PC-3 (cell line): ENCODE measurements around the gene RECQL5. TPM values are rescaled to one million over a fixed set of nuclear protein-coding genes. Genes with fewer than 3 reads are reported as not detected.

Experiments
- ATAC-seq: fragments of 200-7000 bp; cut with Tn5 transposase; 2 replicates; pipeline ENCODE4 v1.9.1; 2020; ENCODE audit warnings: mild to moderate bottlenecking, moderate library complexity
- BruUV-seq: library from RNA; stranded (reverse); fragments of 400-500 nt; replicated peaks from 2 replicates; lab custom pipeline; 2021; lab: Mats Ljungman, UMichigan
- CTCF ChIA-PET: fragments of 300-600 bp; sonication (Branson Sonifier 250); formaldehyde crosslinking; loops from one replicate; lab custom pipeline; 2022; ENCODE audit warnings: antibody characterized with exemption; lab: Charles Lee
- POLR2A ChIA-PET: fragments of 300-600 bp; sonication (Branson Sonifier 250); formaldehyde crosslinking; loops from one replicate; lab custom pipeline; 2022; ENCODE audit warnings: antibody characterized with exemption; ENCODE audit not compliant: unreplicated experiment; lab: Charles Lee
- DNase-seq: peaks from one replicate; pipeline ENCODE4 v3.0.0-alpha.2; 2015
- H2AFZ ChIP-seq: fragments of 300-600 bp; sonication (generic); 2 replicates; pipeline ENCODE4 v1.6.0; 2016; ENCODE audit warnings: antibody characterized with exemption, low read length
- H3F3A ChIP-seq: fragments of 300-600 bp; sonication (generic); one replicate; pipeline ENCODE4 v1.6.0; 2017; ENCODE audit warnings: antibody characterized with exemption, low read length, control low read depth, mild to moderate bottlenecking; ENCODE audit not compliant: unreplicated experiment
- H3K27ac ChIP-seq: fragments of 300-600 bp; sonication (generic); 2 replicates; pipeline ENCODE4 v1.5.1; 2016; ENCODE audit warnings: mild to moderate bottlenecking, low read length
- H3K27me3 ChIP-seq: fragments of 300-600 bp; sonication (generic); 2 replicates; pipeline ENCODE4 v1.6.1; 2016; ENCODE audit warnings: low read length, mixed read lengths
- H3K36me3 ChIP-seq: fragments of 300-600 bp; sonication (generic); 2 replicates; pipeline ENCODE4 v1.6.1; 2016; ENCODE audit warnings: low read depth, mixed run types, low read length, mixed read lengths
- H3K4me1 ChIP-seq: fragments of 300-600 bp; sonication (generic); 2 replicates; pipeline ENCODE4 v1.5.1; 2016; ENCODE audit warnings: low read length; ENCODE audit not compliant: insufficient read depth
- H3K4me2 ChIP-seq: fragments of 300-600 bp; sonication (generic); 2 replicates; pipeline ENCODE4 v1.6.0; 2016; ENCODE audit warnings: low read length
- H3K4me3 ChIP-seq: fragments of 300-600 bp; sonication (generic); 2 replicates; pipeline ENCODE4 v1.5.1; 2016; ENCODE audit warnings: mild to moderate bottlenecking, low read length, mixed read lengths
- H3K79me2 ChIP-seq: fragments of 300-600 bp; sonication (generic); 2 replicates; pipeline ENCODE4 v1.6.1; 2017; ENCODE audit warnings: low read length, mixed read lengths
- H3K9ac ChIP-seq: fragments of 300-600 bp; sonication (generic); 2 replicates; pipeline ENCODE4 v1.6.0; 2016; ENCODE audit warnings: mild to moderate bottlenecking, low read length
- H3K9me2 ChIP-seq: fragments of 300-600 bp; sonication (generic); replicated peaks from 2 replicates; pipeline ENCODE4 v1.6.1; 2016; ENCODE audit warnings: mixed run types, low read length, mixed read lengths
- H3K9me3 ChIP-seq: fragments of 300-600 bp; sonication (generic); 2 replicates; pipeline ENCODE4 v1.6.1; 2016; ENCODE audit warnings: low read length, mixed read lengths
- H4K20me1 ChIP-seq: fragments of 300-600 bp; sonication (generic); 2 replicates; pipeline ENCODE4 v1.6.1; 2016; ENCODE audit warnings: low read length, mixed read lengths
- CTCF ChIP-seq: fragments of 300-600 bp; sonication (generic); conservative IDR thresholded peaks from 2 replicates; pipeline ENCODE4 v1.5.1; 2017; ENCODE audit warnings: antibody characterized with exemption, low read depth, mild to moderate bottlenecking, low read length
- EZH2 ChIP-seq: fragments of 300-600 bp; sonication (generic); IDR thresholded peaks from one replicate; pipeline ENCODE4 v1.6.1; 2017; ENCODE audit warnings: antibody characterized with exemption, mild to moderate bottlenecking, low read length; ENCODE audit not compliant: unreplicated experiment
- EZH2phosphoT487 ChIP-seq: fragments of 300-600 bp; sonication (generic); IDR thresholded peaks from 2 replicates; pipeline ENCODE4 v1.6.1; 2018; ENCODE audit warnings: mild to moderate bottlenecking, antibody characterized with exemption, low read length, borderline replicate concordance
- intact Hi-C: fragments of 100-400 bp; cut with micrococcal nuclease; formaldehyde crosslinking; loops from 2 replicates; pipeline ENCODE4 v1.9.0; 2023
- total RNA-seq: library from RNA; depleted of rRNA; stranded (reverse); fragments of >200 nt; gene quantifications from 2 replicates; pipeline ENCODE4 v1.2.3, GENCODE V29; 2014

RECQL5 gene
- total RNA-seq, 1 experiment from 2014 or later, result 54.2 TPM

DNA sequence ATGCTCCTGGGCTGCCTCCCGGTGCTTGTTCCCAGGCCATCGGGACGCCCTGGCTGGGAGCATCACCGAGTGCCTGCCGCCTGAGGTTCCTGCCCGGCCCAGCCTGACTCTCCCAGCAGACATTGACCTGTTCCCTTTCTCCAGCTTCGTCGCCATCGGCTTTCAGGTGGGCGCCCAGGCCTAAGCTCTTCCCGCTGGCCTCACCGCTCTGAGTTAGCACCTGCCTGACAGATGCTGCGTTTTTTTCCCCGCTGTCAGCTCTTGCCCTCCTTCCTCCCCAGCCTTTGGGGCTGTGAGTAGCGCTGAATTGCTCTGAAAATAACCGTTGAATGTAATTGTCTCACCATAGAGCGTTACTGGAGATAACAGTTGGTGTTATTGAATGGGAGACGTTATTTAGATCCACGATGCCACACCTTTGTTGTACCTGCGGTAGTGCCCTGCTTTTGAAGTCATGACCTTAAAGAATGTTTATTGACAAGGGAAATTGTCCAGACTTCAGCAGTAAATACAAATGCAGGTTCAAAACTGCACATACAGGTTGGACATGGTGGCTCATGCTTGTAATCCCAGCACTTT lies 55.0 kb downstream of the RECQL5 start:
- no peak overlapping the region for H3K4me3 ChIP-seq
- peak; percentile 23 for DNase-seq
- H4K20me1 ChIP-seq, result no peaks in the 10 kb centered on the region
- H3K27me3 ChIP-seq, result no peaks in the 10 kb centered on the region
- H3K4me1 ChIP-seq, result peaks cover 12% of the 10 kb centered on the region
- H3K4me2 ChIP-seq, result no peak overlapping the region
- ATAC-seq, result no peak
- H3K9ac ChIP-seq, result no peak overlapping the region
- no peak for TF ChIP-seq EZH2phosphoT487
- no peak for TF ChIP-seq CTCF
- no peak for TF ChIP-seq EZH2
- H3K36me3 ChIP-seq, result no peaks in the 10 kb centered on the region
- POLR2A ChIA-PET, result no interaction called here
- no peaks in the 10 kb centered on the region for H3K79me2 ChIP-seq
- no peak overlapping the region for H3K27ac ChIP-seq
- no peaks in the 10 kb centered on the region for H3K9me2 ChIP-seq
- no TSS peak for BruUV-seq
- no peaks in the 10 kb centered on the region for H3F3A ChIP-seq
- no peaks in the 10 kb centered on the region for H3K9me3 ChIP-seq
- CTCF ChIA-PET, result interaction anchor here (0.6 to 1.7 kb wide), 2 partner anchors 11 to 72 kb away, joined by 3 to 12 read pairs; no protein-coding TSS in a partner anchor
- no peak overlapping the region for H2AFZ ChIP-seq
- intact Hi-C loops, result no loop called here

GRCh38 chr17:75610103-75610984 lies 56.6 kb downstream of the RECQL5 start:
- H4K20me1 ChIP-seq, result no peaks in the 10 kb centered on the region
- ChIA-PET CTCF (interaction anchor here (0.7 to 1.7 kb wide), 2 partner anchors 9 to 44 kb away, joined by 5 to 12 read pairs; no protein-coding TSS in a partner anchor), POLR2A (no interaction called here)
- BruUV-seq, result no TSS peak
- H2AFZ ChIP-seq, result 0 out of 2 replicates have a peak overlapping the region, but pooled peaks have one; percentile 1
- ATAC-seq (peak; percentile 76), DNase-seq (peak; percentile 59)
- no peaks in the 10 kb centered on the region for H3F3A ChIP-seq
- H3K27me3 ChIP-seq, result no peaks in the 10 kb centered on the region
- no peak overlapping the region for H3K27ac ChIP-seq
- H3K9ac ChIP-seq, result no peak overlapping the region
- H3K4me1 ChIP-seq, result peaks cover 12% of the 10 kb centered on the region
- no peaks in the 10 kb centered on the region for H3K36me3 ChIP-seq
- H3K4me2 ChIP-seq, result peak overlapping the region; percentile 17
- H3K79me2 ChIP-seq, result no peaks in the 10 kb centered on the region
- intact Hi-C loops, result no loop called here
- H3K4me3 ChIP-seq, result no peak overlapping the region
- TF ChIP-seq EZH2 (no peak), EZH2phosphoT487 (no peak)
- no peaks in the 10 kb centered on the region for H3K9me3 ChIP-seq
- no peaks in the 10 kb centered on the region for H3K9me2 ChIP-seq

DNA sequence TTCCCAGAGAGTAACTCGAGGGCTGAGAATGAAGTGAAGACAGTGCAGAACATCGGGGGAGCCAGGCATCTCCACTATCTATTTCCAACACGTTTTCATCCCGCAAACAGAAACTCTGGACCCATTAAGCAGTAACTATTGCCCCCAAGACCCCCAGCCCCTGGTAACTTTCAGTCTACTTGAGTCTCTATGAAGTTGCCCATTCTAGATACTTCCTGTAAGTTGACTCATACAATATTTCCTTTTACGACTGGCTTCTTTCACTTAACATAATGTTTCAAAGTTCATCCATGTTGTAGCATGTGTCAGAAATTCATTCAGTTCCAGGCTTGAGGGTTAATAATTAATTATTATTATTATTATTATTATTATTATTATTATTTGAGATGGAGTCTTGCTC lies 59.9 kb downstream of the RECQL5 start:
- Histone ChIP-seq H3K79me2 (no peaks in the 10 kb centered on the region), H3K4me2 (no peak overlapping the region), H3K9me2 (no peaks in the 10 kb centered on the region), H3K27me3 (no peaks in the 10 kb centered on the region), H3K27ac (no peak overlapping the region), H3K36me3 (no peaks in the 10 kb centered on the region), H2AFZ (no peak overlapping the region), H3K9me3 (no peaks in the 10 kb centered on the region), H3K4me1 (peaks cover 22% of the 10 kb centered on the region), H3K9ac (no peak overlapping the region), H3F3A (no peaks in the 10 kb centered on the region), H3K4me3 (no peak overlapping the region), H4K20me1 (no peaks in the 10 kb centered on the region)
- ChIA-PET CTCF (no interaction called here), POLR2A (no interaction called here)
- intact Hi-C loops, result no loop called here
- DNase-seq (no peak), ATAC-seq (no peak)
- no peak for TF ChIP-seq EZH2phosphoT487
- no TSS peak for BruUV-seq
